HCT116 (cell line): Measurements from ENCODE around the gene POFUT2. TPM values are rescaled to one million over a fixed set of nuclear protein-coding genes. Genes with fewer than 3 reads are reported as not detected.

Source experiments
- ATAC-seq: fragments of 200-7000 bp; cut with Tn5 transposase; 2 replicates; pipeline ENCODE4 v1.9.1; 2020; ENCODE audit warnings: mild to moderate bottlenecking, moderate library complexity
- BruUV-seq: library from RNA; stranded (reverse); fragments of 400-500 nt; replicated peaks from 2 replicates; lab custom pipeline; 2021; lab: Mats Ljungman, UMichigan
- CTCF ChIA-PET: fragments of 300-600 bp; sonication (Branson Sonifier 250); formaldehyde crosslinking; loops from one replicate; lab custom pipeline; 2021; ENCODE audit warnings: antibody characterized with exemption; lab: Charles Lee
- POLR2A ChIA-PET: fragments of 300-600, 350-600 bp; sonication (Branson Sonifier 250); formaldehyde crosslinking; loops from one replicate; lab custom pipeline; 2021; ENCODE audit warnings: antibody characterized with exemption; lab: Charles Lee
- RAD21 ChIA-PET, 2 experiments: fragments of 300-600 bp; sonication (Branson Sonifier 250); formaldehyde crosslinking; loops; one replicate each; lab custom pipeline; 2023; ENCODE audit warnings: low total read pairs in 2 of 2; ENCODE audit not compliant: uncharacterized antibody in 2 of 2, unreplicated experiment in 2 of 2, low non-redundant PET in 1 of 2; lab: Charles Lee
- DNase-seq: peaks from one replicate; pipeline ENCODE4 v3.0.0-alpha.2; 2010; ENCODE audit warnings: low read depth, low spot score
- H2AFZ ChIP-seq: fragments of 200-600 bp; shearing (Covaris generic), sonication (generic); 2 replicates; pipeline ENCODE4 v1.6.1; 2017; ENCODE audit warnings: low read depth, mixed run types, mixed read lengths, antibody characterized with exemption, low read length; ENCODE audit not compliant: poor library complexity, severe bottlenecking
- H3K27ac ChIP-seq: 2 replicates; pipeline ENCODE4 v1.5.1; 2012; ENCODE audit warnings: low read depth, low read length
- H3K27me3 ChIP-seq: fragments of 200-600 bp; sonication (generic); 2 replicates; pipeline ENCODE4 v1.6.1; 2016; ENCODE audit warnings: mixed run types, low read length, mixed read lengths; ENCODE audit not compliant: insufficient read depth
- H3K36me3 ChIP-seq, 2 experiments: fragments of 200-500 bp in 1 of 2; fragments of 200-600 bp in 1 of 2; sonication (Bioruptor generic) in 1 of 2; sonication (generic) in 1 of 2; 2 replicates each; pipeline versions ENCODE4 v1.5.1 to v1.6.1; 2014 to 2016; ENCODE audit warnings: low read length in 2 of 2, inconsistent platforms in 1 of 2, mixed read lengths in 1 of 2, mixed run types in 1 of 2; ENCODE audit not compliant: insufficient read depth in 2 of 2, control insufficient read depth in 1 of 2
- H3K4me1 ChIP-seq, 2 experiments: fragments of 200-600 bp in 1 of 2; sonication (generic) in 1 of 2; 2 replicates each; pipeline versions ENCODE4 v1.5.1 to v1.6.1; 2012 to 2017; ENCODE audit warnings: low read length in 2 of 2, inconsistent platforms in 1 of 2, mild to moderate bottlenecking in 1 of 2, mixed read lengths in 1 of 2, mixed run types in 1 of 2, moderate library complexity in 1 of 2; ENCODE audit not compliant: insufficient read depth in 2 of 2, control insufficient read depth in 1 of 2
- H3K4me2 ChIP-seq: fragments of 200-600 bp; sonication (generic); 2 replicates; pipeline ENCODE4 v1.6.1; 2017; ENCODE audit warnings: mixed run types, low read length, mixed read lengths
- H3K4me3 ChIP-seq, 2 experiments: fragments of 200-600 bp in 1 of 2; sonication (generic) in 1 of 2; replicated peaks in 1 of 2; 2 replicates each; pipeline ENCODE4 v1.5.1; 2011 to 2016; ENCODE audit warnings: low read length in 2 of 2, control low read depth in 1 of 2, low read depth in 1 of 2, mild to moderate bottlenecking in 1 of 2, mixed read lengths in 1 of 2, mixed run types in 1 of 2
- H3K79me2 ChIP-seq: fragments of 200-600 bp; sonication (generic); 2 replicates; pipeline ENCODE4 v1.6.1; 2017; ENCODE audit warnings: mild to moderate bottlenecking, mixed run types, low read length, moderate library complexity, mixed read lengths; ENCODE audit not compliant: insufficient read depth
- H3K9ac ChIP-seq: fragments of 200-600 bp; sonication (generic); 2 replicates; pipeline ENCODE4 v1.6.1; 2016; ENCODE audit warnings: low read length, mixed read lengths
- H3K9me2 ChIP-seq: fragments of 200-600 bp; sonication (generic), shearing (Covaris generic); 2 replicates; pipeline ENCODE4 v1.6.1; 2017; ENCODE audit warnings: mixed run types, mild to moderate bottlenecking, moderate library complexity; ENCODE audit not compliant: insufficient read depth
- H3K9me3 ChIP-seq, 2 experiments: fragments of 200-500 bp in 1 of 2; fragments of 200-600 bp in 1 of 2; sonication (Bioruptor generic) in 1 of 2; sonication (generic) in 1 of 2; 2 replicates each; pipeline ENCODE4 v1.6.1; 2014 to 2017; ENCODE audit warnings: low read length in 2 of 2, mixed read lengths in 2 of 2, inconsistent platforms in 1 of 2, low read depth in 1 of 2, mild to moderate bottlenecking in 1 of 2, mixed run types in 1 of 2, moderate library complexity in 1 of 2; ENCODE audit not compliant: control insufficient read depth in 1 of 2, insufficient read depth in 1 of 2
- H4K20me1 ChIP-seq: fragments of 200-600 bp; sonication (generic), shearing (Covaris generic); 2 replicates; pipeline ENCODE4 v1.6.1; 2017; ENCODE audit warnings: mixed run types, mild to moderate bottlenecking, moderate library complexity; ENCODE audit not compliant: insufficient read depth
- CBX3 ChIP-seq: IDR thresholded peaks from 2 replicates; pipeline ENCODE4 v1.6.1; 2012; ENCODE audit warnings: low read depth
- CEBPB ChIP-seq: IDR thresholded peaks from 2 replicates; pipeline ENCODE4 v1.6.1; 2012; ENCODE audit warnings: low read depth
- ELF1 ChIP-seq: IDR thresholded peaks from 2 replicates; pipeline ENCODE4 v1.6.1; 2012; ENCODE audit warnings: low read depth, borderline replicate concordance
- EZH2 ChIP-seq: fragments of 200-600 bp; sonication (generic); IDR thresholded peaks from 2 replicates; pipeline ENCODE4 v1.6.1; 2017; ENCODE audit warnings: antibody characterized with exemption, mixed run types
- EZH2phosphoT487 ChIP-seq: fragments of 200-600 bp; IDR thresholded peaks from 2 replicates; pipeline ENCODE4 v1.6.1; 2018; ENCODE audit warnings: antibody characterized with exemption, borderline replicate concordance
- FOSL1 ChIP-seq: IDR thresholded peaks from 2 replicates; pipeline ENCODE4 v1.6.1; 2012; ENCODE audit warnings: low read depth
- JUND ChIP-seq: IDR thresholded peaks from 2 replicates; pipeline ENCODE4 v1.6.1; 2012
- POLR2AphosphoS5 ChIP-seq: IDR thresholded peaks from 2 replicates; pipeline ENCODE4 v1.6.1; 2011; ENCODE audit warnings: mild to moderate bottlenecking, low read depth, low read length, moderate library complexity
- RAD21 ChIP-seq: IDR thresholded peaks from 2 replicates; pipeline ENCODE4 v1.6.1; 2012; ENCODE audit warnings: low read depth, mild to moderate bottlenecking
- SRF ChIP-seq: IDR thresholded peaks from 2 replicates; pipeline ENCODE4 v1.6.1; 2012; ENCODE audit warnings: low read depth
- ZFX ChIP-seq: fragments of 450-650 bp; IDR thresholded peaks from 2 replicates; pipeline ENCODE4 v1.6.1; 2017
- intact Hi-C: fragments of 100-400 bp; cut with micrococcal nuclease; formaldehyde crosslinking; loops from 2 replicates; pipeline ENCODE4 v1.10.0; 2022
- total RNA-seq: library from RNA; stranded (reverse); gene quantifications from one replicate; pipeline ENCODE4 v1.2.1, GENCODE V29; 2021; ENCODE audit not compliant: unreplicated experiment
- TF ChIP-seq, protein P1 (sequence below): IDR thresholded peaks from 2 replicates; pipeline ENCODE4 v1.6.1; 2012
- TF ChIP-seq, protein P2 (sequence below): IDR thresholded peaks from 2 replicates; pipeline ENCODE4 v1.6.1; 2012; ENCODE audit warnings: low read depth
- TF ChIP-seq, protein P3 (sequence below): IDR thresholded peaks from 2 replicates; pipeline ENCODE4 v1.6.1; 2011; ENCODE audit warnings: mild to moderate bottlenecking, low read length, moderate library complexity; ENCODE audit not compliant: insufficient replicate concordance; ENCODE audit errors: extremely low read depth
- TF ChIP-seq, protein P4 (sequence below): IDR thresholded peaks from 2 replicates; pipeline ENCODE4 v1.6.1; 2012

The POFUT2 gene
- total RNA-seq, 1 experiment from 2014 or later: 20.5 TPM

DNA sequence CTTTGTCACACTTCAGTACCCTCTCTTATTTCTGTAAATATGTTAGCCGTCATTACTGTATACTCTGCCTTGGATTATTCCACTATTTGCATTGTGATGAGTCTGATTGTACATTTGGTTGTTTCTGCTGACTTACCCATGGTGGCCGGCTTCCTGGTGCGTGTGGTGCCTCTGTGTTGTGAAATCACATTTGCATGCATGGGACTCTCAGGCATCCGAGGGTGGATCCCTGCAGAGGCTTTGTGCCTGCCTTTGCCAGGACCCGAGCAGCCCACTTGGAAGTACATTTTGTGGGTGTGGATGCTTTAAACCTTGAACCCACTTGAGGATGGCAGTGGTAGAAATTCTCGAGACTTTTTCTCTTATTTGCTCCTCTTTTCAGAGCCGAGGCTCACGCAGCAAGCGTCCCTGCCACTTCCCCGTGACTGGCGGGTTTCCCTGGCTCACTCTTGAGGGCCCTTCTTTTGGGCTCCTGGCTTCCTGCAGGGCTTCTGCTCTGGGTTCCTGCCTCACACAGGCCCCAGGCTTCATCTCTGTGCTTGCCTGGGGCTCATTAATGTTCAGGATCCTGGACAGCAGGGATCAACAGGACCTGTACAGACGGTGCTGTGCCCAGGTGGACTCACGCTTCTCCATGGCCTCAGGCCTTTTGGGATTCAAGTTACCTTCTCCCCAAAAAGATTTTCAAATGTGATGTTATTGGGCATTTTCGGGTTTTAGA, 36.6 kb downstream of the POFUT2 start:
- Histone ChIP-seq H3K9ac (no peak overlapping the region), H3K79me2 (no peaks in the 10 kb centered on the region), H3K27ac (no peak overlapping the region), H3K36me3 (no peaks in the 10 kb centered on the region), H3K9me2 (no peaks in the 10 kb centered on the region), H4K20me1 (no peaks in the 10 kb centered on the region), H3K4me1 (peaks cover 4 to 16% of the 10 kb centered on the region in 2 experiments; a peak in 2 of 4 replicates), H3K9me3 (no peaks in the 10 kb centered on the region), H2AFZ (no peak overlapping the region), H3K4me3 (no peak overlapping the region), H3K4me2 (no peak overlapping the region), H3K27me3 (no peaks in the 10 kb centered on the region)
- no peak for TF ChIP-seq CEBPB
- ChIA-PET RAD21 (no interaction called here), CTCF (no interaction called here), POLR2A (no interaction called here)
- no TSS peak for BruUV-seq
- intact Hi-C loops: no loop called here
- no peak for ATAC-seq
- DNase-seq: no peak

DNA sequence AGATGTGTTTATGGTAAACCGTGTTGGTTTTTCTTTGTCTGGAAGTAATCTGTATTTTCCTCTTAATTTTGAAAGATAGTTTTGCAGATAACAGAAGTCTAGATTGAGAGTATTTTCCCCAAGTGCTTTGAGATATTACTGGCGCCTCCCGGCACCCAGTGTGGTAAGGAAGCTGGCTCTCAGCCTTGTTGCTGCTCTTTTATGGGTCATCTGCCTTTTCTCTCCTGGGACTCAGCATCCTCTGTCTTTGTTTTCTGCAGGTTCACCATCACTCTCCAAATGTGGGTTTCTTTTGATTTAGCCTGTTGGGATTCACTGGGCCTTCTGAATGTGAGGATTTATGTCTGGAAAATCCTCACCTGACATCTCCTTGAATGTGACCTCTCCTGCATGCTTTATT, 37.4 kb downstream of the POFUT2 start:
- no peak overlapping the region for H3K9ac ChIP-seq
- no peaks in the 10 kb centered on the region for H3K9me2 ChIP-seq
- no peak for TF ChIP-seq FOSL1
- no peak for TF ChIP-seq JUND
- no peak for TF ChIP-seq RAD21
- TF ChIP-seq EZH2phosphoT487: no peak
- no peak for TF ChIP-seq EZH2
- no peak for TF ChIP-seq CBX3
- no peak for TF ChIP-seq POLR2AphosphoS5
- TF ChIP-seq, protein P1, sequence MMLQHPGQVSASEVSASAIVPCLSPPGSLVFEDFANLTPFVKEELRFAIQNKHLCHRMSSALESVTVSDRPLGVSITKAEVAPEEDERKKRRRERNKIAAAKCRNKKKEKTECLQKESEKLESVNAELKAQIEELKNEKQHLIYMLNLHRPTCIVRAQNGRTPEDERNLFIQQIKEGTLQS: no peak
- no peak for TF ChIP-seq SRF
- TF ChIP-seq CEBPB: no peak
- no peak for TF ChIP-seq ZFX
- TF ChIP-seq, protein P2, sequence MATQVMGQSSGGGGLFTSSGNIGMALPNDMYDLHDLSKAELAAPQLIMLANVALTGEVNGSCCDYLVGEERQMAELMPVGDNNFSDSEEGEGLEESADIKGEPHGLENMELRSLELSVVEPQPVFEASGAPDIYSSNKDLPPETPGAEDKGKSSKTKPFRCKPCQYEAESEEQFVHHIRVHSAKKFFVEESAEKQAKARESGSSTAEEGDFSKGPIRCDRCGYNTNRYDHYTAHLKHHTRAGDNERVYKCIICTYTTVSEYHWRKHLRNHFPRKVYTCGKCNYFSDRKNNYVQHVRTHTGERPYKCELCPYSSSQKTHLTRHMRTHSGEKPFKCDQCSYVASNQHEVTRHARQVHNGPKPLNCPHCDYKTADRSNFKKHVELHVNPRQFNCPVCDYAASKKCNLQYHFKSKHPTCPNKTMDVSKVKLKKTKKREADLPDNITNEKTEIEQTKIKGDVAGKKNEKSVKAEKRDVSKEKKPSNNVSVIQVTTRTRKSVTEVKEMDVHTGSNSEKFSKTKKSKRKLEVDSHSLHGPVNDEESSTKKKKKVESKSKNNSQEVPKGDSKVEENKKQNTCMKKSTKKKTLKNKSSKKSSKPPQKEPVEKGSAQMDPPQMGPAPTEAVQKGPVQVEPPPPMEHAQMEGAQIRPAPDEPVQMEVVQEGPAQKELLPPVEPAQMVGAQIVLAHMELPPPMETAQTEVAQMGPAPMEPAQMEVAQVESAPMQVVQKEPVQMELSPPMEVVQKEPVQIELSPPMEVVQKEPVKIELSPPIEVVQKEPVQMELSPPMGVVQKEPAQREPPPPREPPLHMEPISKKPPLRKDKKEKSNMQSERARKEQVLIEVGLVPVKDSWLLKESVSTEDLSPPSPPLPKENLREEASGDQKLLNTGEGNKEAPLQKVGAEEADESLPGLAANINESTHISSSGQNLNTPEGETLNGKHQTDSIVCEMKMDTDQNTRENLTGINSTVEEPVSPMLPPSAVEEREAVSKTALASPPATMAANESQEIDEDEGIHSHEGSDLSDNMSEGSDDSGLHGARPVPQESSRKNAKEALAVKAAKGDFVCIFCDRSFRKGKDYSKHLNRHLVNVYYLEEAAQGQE: no peak
- TF ChIP-seq, protein P3, sequence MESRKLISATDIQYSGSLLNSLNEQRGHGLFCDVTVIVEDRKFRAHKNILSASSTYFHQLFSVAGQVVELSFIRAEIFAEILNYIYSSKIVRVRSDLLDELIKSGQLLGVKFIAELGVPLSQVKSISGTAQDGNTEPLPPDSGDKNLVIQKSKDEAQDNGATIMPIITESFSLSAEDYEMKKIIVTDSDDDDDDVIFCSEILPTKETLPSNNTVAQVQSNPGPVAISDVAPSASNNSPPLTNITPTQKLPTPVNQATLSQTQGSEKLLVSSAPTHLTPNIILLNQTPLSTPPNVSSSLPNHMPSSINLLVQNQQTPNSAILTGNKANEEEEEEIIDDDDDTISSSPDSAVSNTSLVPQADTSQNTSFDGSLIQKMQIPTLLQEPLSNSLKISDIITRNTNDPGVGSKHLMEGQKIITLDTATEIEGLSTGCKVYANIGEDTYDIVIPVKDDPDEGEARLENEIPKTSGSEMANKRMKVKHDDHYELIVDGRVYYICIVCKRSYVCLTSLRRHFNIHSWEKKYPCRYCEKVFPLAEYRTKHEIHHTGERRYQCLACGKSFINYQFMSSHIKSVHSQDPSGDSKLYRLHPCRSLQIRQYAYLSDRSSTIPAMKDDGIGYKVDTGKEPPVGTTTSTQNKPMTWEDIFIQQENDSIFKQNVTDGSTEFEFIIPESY: no peak
- TF ChIP-seq, protein P4, sequence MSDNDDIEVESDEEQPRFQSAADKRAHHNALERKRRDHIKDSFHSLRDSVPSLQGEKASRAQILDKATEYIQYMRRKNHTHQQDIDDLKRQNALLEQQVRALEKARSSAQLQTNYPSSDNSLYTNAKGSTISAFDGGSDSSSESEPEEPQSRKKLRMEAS: no peak
- TF ChIP-seq ELF1: no peak
- BruUV-seq: no TSS peak
- H3K79me2 ChIP-seq: no peaks in the 10 kb centered on the region
- ATAC-seq (no peak), DNase-seq (no peak)
- ChIA-PET CTCF (no interaction called here), RAD21 (no interaction called here), POLR2A (no interaction called here)
- no peaks in the 10 kb centered on the region for H3K36me3 ChIP-seq
- no peak overlapping the region for H3K4me3 ChIP-seq
- H4K20me1 ChIP-seq: no peaks in the 10 kb centered on the region
- peaks cover 4 to 12% of the 10 kb centered on the region in 2 experiments; a peak in 2 of 4 replicates for H3K4me1 ChIP-seq
- H2AFZ ChIP-seq: no peak overlapping the region
- H3K4me2 ChIP-seq: no peak overlapping the region
- no peaks in the 10 kb centered on the region for H3K27me3 ChIP-seq
- H3K27ac ChIP-seq: no peak overlapping the region
- H3K9me3 ChIP-seq: no peaks in the 10 kb centered on the region
- intact Hi-C loops: no loop called here
